HFFc6 (cell line): ENCODE results near the gene CTNNBL1. TPM values are rescaled to one million over a fixed set of nuclear protein-coding genes. Genes with fewer than 3 reads are reported as not detected.

Source experiments
- DNase-seq: peaks from one replicate; pipeline ENCODE4 v3.0.0-alpha.2; 2018
- H3K27ac Mint-ChIP-seq: 2 replicates; pipeline ENCODE4 v1.8.0; 2020; ENCODE audit warnings: mild to moderate bottlenecking, mixed read lengths
- H3K27me3 Mint-ChIP-seq: 2 replicates; pipeline ENCODE4 v1.8.0; 2021; ENCODE audit warnings: mild to moderate bottlenecking, moderate library complexity, mixed read lengths; ENCODE audit not compliant: insufficient read depth
- H3K36me3 Mint-ChIP-seq: 2 replicates; pipeline ENCODE4 v1.8.0; 2021; ENCODE audit warnings: low read depth, mixed read lengths
- H3K4me1 Mint-ChIP-seq: 2 replicates; pipeline ENCODE4 v1.8.0; 2020; ENCODE audit warnings: low read depth, mixed read lengths
- H3K4me3 Mint-ChIP-seq: 2 replicates; pipeline ENCODE4 v1.8.0; 2020; ENCODE audit warnings: mild to moderate bottlenecking, moderate library complexity, mixed read lengths
- H3K9me3 Mint-ChIP-seq: 2 replicates; pipeline ENCODE4 v1.8.0; 2020; ENCODE audit warnings: mild to moderate bottlenecking, mixed read lengths
- total RNA-seq, 6 experiments: library from RNA; stranded (reverse); fragmentation: NEBNext Ultra II Directional; extraction: Animal tissue kit (Norgen Biotek cat#: 25700); gene quantifications; 2 replicates in 1 of 6; 3 replicates in 5 of 6; pipeline ENCODE4 v1.2.3, GENCODE V29; 2021
- TF ChIP-seq, protein P1 (sequence below): fragments of 200-600 bp; sonication (generic); IDR thresholded peaks from 2 replicates; pipeline ENCODE4 v1.5.0; 2021; ENCODE audit warnings: antibody characterized with exemption, mild to moderate bottlenecking

CTNNBL1 gene
- total RNA-seq, 6 experiments from 2014 or later = 49.7 to 62.4 (median 59.5) TPM

DNA sequence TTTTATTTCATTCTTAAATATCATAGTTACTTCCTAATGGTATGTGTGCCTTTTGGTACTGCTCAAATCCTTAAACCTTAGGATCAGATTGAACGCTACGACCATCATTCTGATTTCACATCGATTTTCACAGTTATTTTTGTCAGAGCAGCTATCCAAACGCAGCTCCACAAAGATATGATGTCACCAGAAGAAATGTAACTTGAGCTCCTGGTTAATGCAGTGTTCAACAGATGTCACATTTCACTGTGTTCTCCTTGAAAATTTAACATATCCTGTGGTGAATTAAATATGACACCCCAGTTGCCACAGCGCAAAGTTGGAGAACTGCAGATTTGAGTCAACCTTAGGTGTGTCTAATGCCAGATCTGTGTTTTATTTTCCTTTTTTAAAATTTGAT lies 81.4 kb downstream of the CTNNBL1 start:
- peaks cover 12% of the 10 kb centered on the region for H3K4me1 Mint-ChIP-seq
- no peaks in the 10 kb centered on the region for H3K36me3 Mint-ChIP-seq
- DNase-seq = no peak
- no peak overlapping the region for H3K27ac Mint-ChIP-seq
- H3K27me3 Mint-ChIP-seq = no peaks in the 10 kb centered on the region
- no peaks in the 10 kb centered on the region for H3K9me3 Mint-ChIP-seq
- TF ChIP-seq, protein P1, sequence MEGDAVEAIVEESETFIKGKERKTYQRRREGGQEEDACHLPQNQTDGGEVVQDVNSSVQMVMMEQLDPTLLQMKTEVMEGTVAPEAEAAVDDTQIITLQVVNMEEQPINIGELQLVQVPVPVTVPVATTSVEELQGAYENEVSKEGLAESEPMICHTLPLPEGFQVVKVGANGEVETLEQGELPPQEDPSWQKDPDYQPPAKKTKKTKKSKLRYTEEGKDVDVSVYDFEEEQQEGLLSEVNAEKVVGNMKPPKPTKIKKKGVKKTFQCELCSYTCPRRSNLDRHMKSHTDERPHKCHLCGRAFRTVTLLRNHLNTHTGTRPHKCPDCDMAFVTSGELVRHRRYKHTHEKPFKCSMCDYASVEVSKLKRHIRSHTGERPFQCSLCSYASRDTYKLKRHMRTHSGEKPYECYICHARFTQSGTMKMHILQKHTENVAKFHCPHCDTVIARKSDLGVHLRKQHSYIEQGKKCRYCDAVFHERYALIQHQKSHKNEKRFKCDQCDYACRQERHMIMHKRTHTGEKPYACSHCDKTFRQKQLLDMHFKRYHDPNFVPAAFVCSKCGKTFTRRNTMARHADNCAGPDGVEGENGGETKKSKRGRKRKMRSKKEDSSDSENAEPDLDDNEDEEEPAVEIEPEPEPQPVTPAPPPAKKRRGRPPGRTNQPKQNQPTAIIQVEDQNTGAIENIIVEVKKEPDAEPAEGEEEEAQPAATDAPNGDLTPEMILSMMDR = no peak
- no peak overlapping the region for H3K4me3 Mint-ChIP-seq

DNA sequence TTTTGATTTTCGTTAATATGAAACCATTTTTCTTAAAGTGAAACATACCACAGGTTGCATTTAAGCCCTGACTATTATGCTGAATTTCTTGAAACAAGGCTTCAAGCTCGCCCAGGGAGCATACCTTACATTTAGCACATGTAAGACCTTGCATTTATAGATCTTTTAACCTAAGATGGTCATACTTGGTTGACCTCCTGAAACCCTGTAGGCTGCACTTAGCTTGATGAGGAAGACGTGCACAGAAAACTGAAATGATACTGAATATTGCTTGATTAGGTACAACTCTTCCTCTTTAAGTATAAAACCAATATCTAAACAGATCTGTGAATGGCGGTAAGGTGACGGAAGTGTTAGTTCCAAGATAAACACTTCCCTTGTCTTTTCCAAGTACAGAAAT lies 82.2 kb downstream of the CTNNBL1 start:
- DNase-seq = no peak
- Mint-ChIP-seq H3K4me1 (peaks cover 13% of the 10 kb centered on the region), H3K9me3 (no peaks in the 10 kb centered on the region), H3K4me3 (no peak overlapping the region), H3K27me3 (no peaks in the 10 kb centered on the region), H3K27ac (no peak overlapping the region), H3K36me3 (no peaks in the 10 kb centered on the region)
- TF ChIP-seq, protein P1 = no peak

DNA sequence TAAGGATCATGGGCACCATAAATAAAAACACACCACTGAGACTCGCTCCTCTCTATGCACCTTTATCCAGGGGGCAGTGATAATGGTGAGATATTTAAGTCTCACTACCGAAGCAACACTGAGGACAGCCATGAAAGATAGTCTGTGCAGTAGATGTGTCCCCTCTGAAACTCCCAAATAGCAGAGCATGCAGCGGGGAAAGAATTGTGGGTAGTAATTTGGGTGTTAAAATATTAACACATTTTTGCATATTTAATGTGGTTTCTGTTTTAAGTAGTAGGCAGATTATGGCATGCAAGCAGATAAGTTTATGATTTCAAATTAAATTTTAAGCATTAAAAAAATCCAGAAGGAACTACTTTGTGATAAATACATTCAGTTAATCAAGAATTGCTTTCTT lies 82.7 kb downstream of the CTNNBL1 start:
- TF ChIP-seq, protein P1 = no peak
- no peak overlapping the region for H3K27ac Mint-ChIP-seq
- H3K36me3 Mint-ChIP-seq = no peaks in the 10 kb centered on the region
- H3K4me3 Mint-ChIP-seq = no peak overlapping the region
- DNase-seq = no peak
- peaks cover 18% of the 10 kb centered on the region for H3K4me1 Mint-ChIP-seq
- H3K27me3 Mint-ChIP-seq = no peaks in the 10 kb centered on the region
- no peaks in the 10 kb centered on the region for H3K9me3 Mint-ChIP-seq

DNA sequence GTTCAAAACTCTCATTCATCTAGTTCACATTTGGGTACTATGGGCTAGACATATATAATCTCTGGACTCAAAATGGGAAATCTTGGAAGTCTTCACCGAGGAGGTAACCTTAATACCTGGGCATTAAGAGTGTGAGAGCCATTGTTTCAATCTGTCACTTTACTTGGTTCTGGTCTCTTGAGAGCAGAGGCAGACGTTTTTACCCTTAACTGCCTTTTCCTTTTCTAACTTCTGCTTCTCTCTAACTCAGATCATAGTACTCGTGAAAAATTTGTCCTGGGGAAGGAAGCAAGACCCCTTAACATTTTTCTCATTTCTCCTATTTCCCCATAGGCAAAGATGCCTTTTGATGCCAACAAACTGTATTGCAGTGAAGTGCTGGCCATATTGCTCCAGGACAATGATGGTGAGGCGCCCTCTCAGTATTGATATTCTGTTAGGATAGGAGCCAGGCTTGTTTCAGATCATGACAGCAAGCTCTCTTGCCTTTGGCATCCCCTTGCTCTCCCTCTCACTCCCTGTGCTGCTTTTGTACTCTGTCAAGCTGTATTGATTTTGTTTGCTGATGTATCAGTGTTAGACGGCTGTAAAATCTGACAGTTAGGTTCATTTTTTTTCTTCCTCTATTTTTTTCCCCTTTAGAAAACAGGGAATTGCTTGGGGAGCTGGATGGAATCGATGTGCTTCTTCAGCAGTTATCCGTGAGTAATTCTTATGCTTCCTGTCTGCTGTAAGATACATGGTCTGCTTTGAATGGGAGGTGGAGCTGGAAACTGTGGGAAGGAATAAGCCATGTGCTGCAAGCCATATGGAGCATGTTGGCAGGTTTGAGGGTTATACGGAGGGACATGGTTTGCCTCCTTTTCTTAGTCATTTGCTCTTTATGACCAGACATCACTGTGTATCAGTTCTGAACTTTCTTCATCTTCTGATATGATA lies 83.5 kb downstream of the CTNNBL1 start:
- H3K36me3 Mint-ChIP-seq = no peaks in the 10 kb centered on the region
- DNase-seq = no peak
- H3K27ac Mint-ChIP-seq = no peak overlapping the region
- H3K9me3 Mint-ChIP-seq = no peaks in the 10 kb centered on the region
- no peaks in the 10 kb centered on the region for H3K27me3 Mint-ChIP-seq
- TF ChIP-seq, protein P1 = no peak
- peaks cover 22% of the 10 kb centered on the region for H3K4me1 Mint-ChIP-seq
- no peak overlapping the region for H3K4me3 Mint-ChIP-seq

DNA sequence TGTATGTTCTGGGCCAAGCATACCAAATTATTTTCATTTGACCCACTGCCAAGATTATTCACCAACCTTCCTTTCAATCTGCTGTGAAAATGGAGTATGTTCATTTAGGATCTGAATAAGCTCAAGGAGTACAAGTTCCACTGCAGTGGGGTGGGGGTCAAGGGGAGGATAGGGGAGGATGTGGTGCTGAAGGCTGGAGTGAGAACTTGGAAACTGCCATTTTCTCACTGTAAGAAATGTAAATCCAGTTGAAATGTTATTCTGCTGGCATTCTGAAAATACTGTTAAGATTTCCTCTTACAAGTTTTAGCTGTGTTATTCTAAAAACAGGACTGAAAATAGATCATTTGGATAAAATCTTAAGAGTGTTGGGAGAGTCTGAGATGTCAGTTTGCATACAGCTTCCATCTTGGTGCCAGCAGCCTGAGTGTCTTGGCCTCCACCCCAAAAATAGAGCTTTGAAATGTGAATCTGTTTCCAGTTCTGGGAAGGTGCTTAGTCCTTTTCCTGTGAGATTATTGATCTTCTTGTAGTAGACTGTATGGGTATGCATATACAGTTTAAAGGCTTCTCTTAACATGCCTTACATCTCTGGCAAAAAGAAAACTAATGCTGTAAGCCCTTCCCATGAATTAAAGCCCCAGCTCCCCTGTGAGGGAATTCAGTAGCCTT lies 84.3 kb downstream of the CTNNBL1 start:
- no peak for DNase-seq
- Mint-ChIP-seq H3K27ac (no peak overlapping the region), H3K4me1 (peaks cover 22% of the 10 kb centered on the region), H3K4me3 (no peak overlapping the region), H3K36me3 (no peaks in the 10 kb centered on the region), H3K9me3 (no peaks in the 10 kb centered on the region), H3K27me3 (no peaks in the 10 kb centered on the region)
- TF ChIP-seq, protein P1 = no peak
